ENCODE results near the gene HSD17B3. TPM values are rescaled to one million over a fixed set of nuclear protein-coding genes. Genes with fewer than 3 reads are reported as not detected.

HSD17B3 gene
- total and polyA plus RNA-seq, 7 donors: 0.16 to 1.1 (median 0.30) TPM; not detected in 3

DNA sequence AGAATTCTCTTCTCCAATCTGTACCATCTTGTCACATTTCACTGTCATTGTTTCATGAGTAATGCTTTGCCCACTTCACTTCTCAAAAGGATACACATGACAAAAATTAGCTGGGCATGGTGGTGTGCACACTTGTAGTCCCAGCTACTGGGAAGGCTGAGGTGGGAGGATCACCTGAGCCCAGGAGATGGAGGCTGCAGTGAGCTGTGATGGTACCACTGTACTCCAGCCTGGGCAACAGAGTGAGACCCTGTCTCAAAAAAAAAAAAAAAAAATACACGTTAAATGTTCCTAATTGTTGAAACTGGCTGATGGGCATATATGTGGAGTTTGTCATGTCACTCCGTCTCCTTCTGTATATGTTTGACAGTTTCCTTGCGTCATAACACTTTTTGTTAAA is 36.3 kb upstream of the HSD17B3 start:
- 94 to 98% (median 95%) methylated on average over 3 of the region's 3 CpGs for WGBS, 3 donors
- TF ChIP-seq, protein P1, sequence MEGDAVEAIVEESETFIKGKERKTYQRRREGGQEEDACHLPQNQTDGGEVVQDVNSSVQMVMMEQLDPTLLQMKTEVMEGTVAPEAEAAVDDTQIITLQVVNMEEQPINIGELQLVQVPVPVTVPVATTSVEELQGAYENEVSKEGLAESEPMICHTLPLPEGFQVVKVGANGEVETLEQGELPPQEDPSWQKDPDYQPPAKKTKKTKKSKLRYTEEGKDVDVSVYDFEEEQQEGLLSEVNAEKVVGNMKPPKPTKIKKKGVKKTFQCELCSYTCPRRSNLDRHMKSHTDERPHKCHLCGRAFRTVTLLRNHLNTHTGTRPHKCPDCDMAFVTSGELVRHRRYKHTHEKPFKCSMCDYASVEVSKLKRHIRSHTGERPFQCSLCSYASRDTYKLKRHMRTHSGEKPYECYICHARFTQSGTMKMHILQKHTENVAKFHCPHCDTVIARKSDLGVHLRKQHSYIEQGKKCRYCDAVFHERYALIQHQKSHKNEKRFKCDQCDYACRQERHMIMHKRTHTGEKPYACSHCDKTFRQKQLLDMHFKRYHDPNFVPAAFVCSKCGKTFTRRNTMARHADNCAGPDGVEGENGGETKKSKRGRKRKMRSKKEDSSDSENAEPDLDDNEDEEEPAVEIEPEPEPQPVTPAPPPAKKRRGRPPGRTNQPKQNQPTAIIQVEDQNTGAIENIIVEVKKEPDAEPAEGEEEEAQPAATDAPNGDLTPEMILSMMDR (IDR thresholded peaks at IDR 0.05): no peak
- no peak overlapping the region for H3K27ac ChIP-seq

DNA sequence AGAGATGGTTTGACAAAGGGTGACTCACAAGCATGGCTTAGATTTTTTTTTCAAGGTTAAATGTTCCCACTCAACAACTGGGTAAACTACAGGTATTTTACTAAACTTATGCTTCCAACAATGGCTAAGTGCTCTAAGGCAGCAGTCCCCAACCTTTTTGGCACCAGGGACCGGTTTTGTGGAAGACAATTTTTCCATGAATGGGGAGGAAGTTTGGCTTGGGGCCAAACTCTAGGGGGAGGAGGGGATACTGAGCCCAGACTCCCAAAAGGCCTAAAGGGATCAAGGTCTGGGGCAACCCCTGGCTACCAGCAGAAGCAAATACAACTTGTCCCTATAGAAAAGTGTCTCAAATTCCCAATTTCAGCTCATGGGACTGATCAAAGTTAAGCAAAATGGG is 32.0 kb upstream of the HSD17B3 start:
- WGBS, 3 donors: 45 to 47% (median 46%) methylated on average over 1 of the region's 1 CpG
- TF ChIP-seq, protein P1 (IDR thresholded peaks at IDR 0.05): no peak
- Histone ChIP-seq H3K4me1 (no peaks in the 10 kb centered on the region), H3K27ac (no peak overlapping the region), H3K27me3 (ENCODE audit: insufficient read depth in 3 of 3, low read length in 2 of 3) (no peaks in the 10 kb centered on the region), H3K9me3 (no peaks in the 10 kb centered on the region), H3K4me3 (no peak overlapping the region), H3K36me3 (ENCODE audit: insufficient read depth in 1 of 2, low read depth in 1 of 2) (no peaks in the 10 kb centered on the region)
- no peak for DNase-seq
- intact Hi-C loops (cut with DNase I): no loop called here
- no peak for ATAC-seq

More for the DNA sequence above, 36.3 kb upstream of the HSD17B3 start:
- no peak overlapping the region for H3K4me3 ChIP-seq
- H3K4me1 ChIP-seq: no peaks in the 10 kb centered on the region
- no peaks in the 10 kb centered on the region for H3K27me3 ChIP-seq (ENCODE audit: insufficient read depth in 3 of 3, low read length in 2 of 3)
- no peaks in the 10 kb centered on the region for H3K9me3 ChIP-seq
- H3K36me3 ChIP-seq (ENCODE audit: insufficient read depth in 1 of 2, low read depth in 1 of 2): no peaks in the 10 kb centered on the region
- ATAC-seq (no peak), DNase-seq (no peak)
- intact Hi-C loops (cut with DNase I): no loop called here

DNA sequence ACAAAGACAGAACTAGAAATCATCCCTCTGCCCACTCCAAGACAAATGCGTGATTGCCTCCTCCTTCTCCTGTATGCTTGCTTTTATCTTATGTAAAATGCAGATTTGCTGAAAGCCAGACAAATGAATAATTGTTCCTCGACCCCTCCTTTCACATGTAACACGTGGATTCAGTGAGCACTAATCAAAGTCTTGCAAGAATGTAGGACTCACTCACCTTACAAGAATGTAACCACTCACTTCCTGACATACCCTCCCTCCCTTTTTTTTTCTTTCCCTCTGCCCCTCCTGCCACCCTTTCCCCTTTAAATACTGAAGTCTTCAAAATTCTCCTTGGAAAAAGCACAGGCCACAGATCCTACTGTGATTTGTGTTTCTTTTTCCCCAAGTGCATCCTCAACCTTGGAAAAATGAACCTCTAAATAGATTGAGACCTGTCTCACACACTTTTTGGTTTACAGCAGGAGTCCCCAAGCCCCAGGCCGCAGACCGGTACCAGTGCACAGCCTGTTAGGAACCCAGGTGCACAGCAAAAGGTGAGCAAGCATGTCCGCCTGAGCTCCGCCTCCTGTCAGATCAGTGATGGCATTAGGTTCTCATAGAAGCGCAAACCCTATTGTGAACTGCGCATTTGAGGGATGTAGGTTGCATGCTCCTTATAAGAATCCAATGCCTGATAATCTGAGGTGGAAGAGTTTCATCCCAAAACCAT is 29.4 kb upstream of the HSD17B3 start:
- WGBS, 3 donors: 86 to 95% (median 92%) methylated on average over 9 of the region's 9 CpGs
- no peak for ATAC-seq
- TF ChIP-seq, protein P1 (IDR thresholded peaks at IDR 0.05): no peak

DNA sequence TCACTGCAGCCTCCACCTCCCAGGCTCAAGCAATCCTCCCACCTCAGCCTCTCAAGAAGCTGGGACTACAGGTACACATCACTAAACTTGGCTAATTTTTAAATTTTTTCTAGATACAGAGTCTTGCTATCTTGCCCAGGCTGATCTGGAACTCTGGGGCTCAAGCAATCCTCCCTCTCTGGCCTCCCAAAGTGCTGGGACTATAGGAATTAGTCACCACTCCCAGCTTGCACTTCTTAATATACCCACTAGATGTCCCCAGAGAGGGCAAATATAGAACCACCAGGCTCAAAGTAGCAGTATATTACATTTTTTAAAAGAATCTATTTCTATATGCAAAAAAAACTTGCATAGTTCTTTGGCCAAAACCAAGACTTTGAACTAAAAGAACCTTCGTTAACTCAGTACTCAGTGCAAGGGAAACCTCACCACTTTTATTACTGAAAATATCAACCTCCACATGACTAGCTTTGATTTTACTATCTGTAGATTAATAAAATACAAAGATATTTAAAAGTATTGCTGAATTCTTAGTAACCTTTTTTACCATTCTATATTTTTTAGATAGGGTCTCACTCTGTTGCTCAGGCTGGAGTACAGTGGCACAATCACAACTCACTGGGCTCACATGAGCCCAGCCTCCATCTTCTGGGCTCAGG is 25.8 kb upstream of the HSD17B3 start:
- H3K36me3 ChIP-seq (ENCODE audit: insufficient read depth in 1 of 2, low read depth in 1 of 2): no peaks in the 10 kb centered on the region
- ATAC-seq (peak in 3 of 4 donors; percentile 69 to 75 (median 71)), DNase-seq (no peak)
- TF ChIP-seq, protein P1 (IDR thresholded peaks at IDR 0.05): peak; percentile 78
- H3K27ac ChIP-seq: no peak overlapping the region
- no peaks in the 10 kb centered on the region for H3K27me3 ChIP-seq (ENCODE audit: insufficient read depth in 3 of 3, low read length in 2 of 3)
- intact Hi-C loops (cut with DNase I): loop anchor here (5.0 kb wide), 2 partner anchors 84 to 339 kb away; no protein-coding TSS in a partner anchor
- H3K4me3 ChIP-seq: no peak overlapping the region
- no peaks in the 10 kb centered on the region for H3K9me3 ChIP-seq
- 39 to 69% (median 65%) methylated on average over 1 of the region's 1 CpG for whole genome bisulfite sequencing, 3 donors
- H3K4me1 ChIP-seq: no peaks in the 10 kb centered on the region

More for the DNA sequence above, 29.4 kb upstream of the HSD17B3 start:
- Histone ChIP-seq H3K9me3 (no peaks in the 10 kb centered on the region), H3K4me3 (no peak overlapping the region), H3K36me3 (ENCODE audit: insufficient read depth in 1 of 2, low read depth in 1 of 2) (no peaks in the 10 kb centered on the region), H3K4me1 (no peaks in the 10 kb centered on the region), H3K27ac (no peak overlapping the region), H3K27me3 (ENCODE audit: insufficient read depth in 3 of 3, low read length in 2 of 3) (no peaks in the 10 kb centered on the region)
- intact Hi-C loops (cut with DNase I): no loop called here
- DNase-seq: no peak
